Measurements from ENCODE around the gene ACSL3. TPM values are rescaled to one million over a fixed set of nuclear protein-coding genes. Genes with fewer than 3 reads are reported as not detected.
"Not testable (repeated sequence)": the region's sequence is repeated elsewhere in the genome, so short reads cannot be mapped to it uniquely, and the experiment has no call there.

ACSL3 gene
- total RNA-seq, 1 donor from 2014 or later: 106 TPM

GRCh38 chr2:222846003-222846402 is 14.8 kb upstream of the ACSL3 start:
- Histone ChIP-seq H3K4me1 (no peaks in the 10 kb centered on the region), H3K4me3 (no peak overlapping the region), H2AFZ (replicated peaks) (no peak overlapping the region), H3K27ac (no peak overlapping the region), H3F3A (ENCODE audit: low read depth) (no peaks in the 10 kb centered on the region), H3K4me2 (no peak overlapping the region), H3K27me3 (no peaks in the 10 kb centered on the region), H3K9me3 (ENCODE audit: low read depth) (no peaks in the 10 kb centered on the region), H3K79me2 (ENCODE audit: low read depth) (no peaks in the 10 kb centered on the region), H3K9ac (no peak overlapping the region), H3K36me3 (no peaks in the 10 kb centered on the region), H4K20me1 (ENCODE audit: low read depth) (no peaks in the 10 kb centered on the region)
- H3K27me3 Mint-ChIP-seq (ENCODE audit: insufficient read depth, low read depth): no peaks in the 10 kb centered on the region
- H3K4me3 Mint-ChIP-seq: no peak overlapping the region
- no peak overlapping the region for H3K27ac Mint-ChIP-seq
- no peaks in the 10 kb centered on the region for H3K4me1 Mint-ChIP-seq
- DNase-seq (ENCODE audit: low spot score): no peak
- H3K36me3 Mint-ChIP-seq: no peaks in the 10 kb centered on the region
- no peak for TF ChIP-seq EZH2phosphoT487 (IDR thresholded peaks at IDR 0.05)
- no peak for TF ChIP-seq CTCF (IDR thresholded peaks at IDR 0.05)
- TF ChIP-seq EZH2 (IDR thresholded peaks at IDR 0.05): no peak
- no peaks in the 10 kb centered on the region for H3K9me3 Mint-ChIP-seq

- not testable (repeated sequence) for H3K79me2 ChIP-seq (ENCODE audit: low read depth); H3K4me2 ChIP-seq; H3K4me1 Mint-ChIP-seq; H3K4me3 Mint-ChIP-seq; H4K20me1 ChIP-seq (ENCODE audit: low read depth); H3K36me3 ChIP-seq; H3K9me3 ChIP-seq (ENCODE audit: low read depth); H3K27me3 Mint-ChIP-seq (ENCODE audit: insufficient read depth, low read depth); H3K36me3 Mint-ChIP-seq; H3K9ac ChIP-seq; H3F3A ChIP-seq (ENCODE audit: low read depth); H3K9me3 Mint-ChIP-seq; DNase-seq (ENCODE audit: low spot score); H3K4me3 ChIP-seq; H3K27ac ChIP-seq; H2AFZ ChIP-seq (replicated peaks); H3K27me3 ChIP-seq; H3K27ac Mint-ChIP-seq; H3K4me1 ChIP-seq
Observed at GRCh38 chr2:222848031-222848430, 12.8 kb upstream of the ACSL3 start.

- no peak overlapping the region for H2AFZ ChIP-seq (replicated peaks)
- H3K4me1 Mint-ChIP-seq: no peaks in the 10 kb centered on the region
- no peak overlapping the region for H3K4me2 ChIP-seq
- H3K9ac ChIP-seq: no peak overlapping the region
- H3K4me1 ChIP-seq: no peaks in the 10 kb centered on the region
- no peak overlapping the region for H3K27ac ChIP-seq
- no peaks in the 10 kb centered on the region for H3K9me3 Mint-ChIP-seq
- H3K4me3 Mint-ChIP-seq: no peak overlapping the region
- no peak for TF ChIP-seq EZH2 (IDR thresholded peaks at IDR 0.05)
- no peak for TF ChIP-seq EZH2phosphoT487 (IDR thresholded peaks at IDR 0.05)
- no peak for TF ChIP-seq CTCF (IDR thresholded peaks at IDR 0.05)
- H3K27me3 Mint-ChIP-seq (ENCODE audit: insufficient read depth, low read depth): no peaks in the 10 kb centered on the region
- no peaks in the 10 kb centered on the region for H3K27me3 ChIP-seq
- no peaks in the 10 kb centered on the region for H3K36me3 Mint-ChIP-seq
- no peak overlapping the region for H3K4me3 ChIP-seq
- no peaks in the 10 kb centered on the region for H3K36me3 ChIP-seq
- H3K9me3 ChIP-seq (ENCODE audit: low read depth): no peaks in the 10 kb centered on the region
- H3K79me2 ChIP-seq (ENCODE audit: low read depth): no peaks in the 10 kb centered on the region
- H3K27ac Mint-ChIP-seq: no peak overlapping the region
- DNase-seq (ENCODE audit: low spot score): no peak
- H3F3A ChIP-seq (ENCODE audit: low read depth): no peaks in the 10 kb centered on the region
- H4K20me1 ChIP-seq (ENCODE audit: low read depth): no peaks in the 10 kb centered on the region
Observed at GRCh38 chr2:222848862-222849261, 12.0 kb upstream of the ACSL3 start.

GRCh38 chr2:222851956-222852617 is 8.7 kb upstream of the ACSL3 start:
- no peaks in the 10 kb centered on the region for H4K20me1 ChIP-seq (ENCODE audit: low read depth)

More at GRCh38 chr2:222851956-222852617, 8.7 kb upstream of the ACSL3 start:
- Mint-ChIP-seq H3K27me3 (ENCODE audit: insufficient read depth, low read depth) (peaks cover 7% of the 10 kb centered on the region), H3K4me1 (peaks cover 3% of the 10 kb centered on the region), H3K27ac (no peak overlapping the region), H3K36me3 (no peaks in the 10 kb centered on the region), H3K4me3 (no peak overlapping the region), H3K9me3 (no peaks in the 10 kb centered on the region)
- H3F3A ChIP-seq (ENCODE audit: low read depth): no peaks in the 10 kb centered on the region
- no peaks in the 10 kb centered on the region for H3K4me1 ChIP-seq
- no peak overlapping the region for H3K27ac ChIP-seq
- DNase-seq (ENCODE audit: low spot score): no peak
- TF ChIP-seq CTCF (IDR thresholded peaks at IDR 0.05) (no peak), EZH2 (IDR thresholded peaks at IDR 0.05) (no peak), EZH2phosphoT487 (IDR thresholded peaks at IDR 0.05) (no peak)
- no peaks in the 10 kb centered on the region for H3K36me3 ChIP-seq
- no peak overlapping the region for H3K4me3 ChIP-seq
- H3K9me3 ChIP-seq (ENCODE audit: low read depth): no peaks in the 10 kb centered on the region
- H3K4me2 ChIP-seq: no peak overlapping the region
- no peaks in the 10 kb centered on the region for H3K27me3 ChIP-seq
- no peak overlapping the region for H3K9ac ChIP-seq
- H3K79me2 ChIP-seq (ENCODE audit: low read depth): no peaks in the 10 kb centered on the region
- no peak overlapping the region for H2AFZ ChIP-seq (replicated peaks)
